HUES48 (cell line): Measurements from ENCODE around the gene HSPA9.

Experiments
- H3K27ac ChIP-seq: one replicate; pipeline ENCODE4 v1.7.0; 2013; ENCODE audit warnings: low read depth, low read length, inconsistent platforms
- H3K27me3 ChIP-seq: 2 replicates; pipeline ENCODE4 v1.6.1; 2013; ENCODE audit warnings: mild to moderate bottlenecking, low read length; ENCODE audit not compliant: control insufficient read depth, insufficient read depth
- H3K36me3 ChIP-seq: 2 replicates; pipeline ENCODE4 v1.6.1; 2013; ENCODE audit warnings: low read length; ENCODE audit not compliant: control insufficient read depth, insufficient read depth
- H3K4me1 ChIP-seq: 2 replicates; pipeline ENCODE4 v1.6.1; 2013; ENCODE audit warnings: mild to moderate bottlenecking, low read length; ENCODE audit not compliant: control insufficient read depth, insufficient read depth
- H3K4me3 ChIP-seq: 2 replicates; pipeline ENCODE4 v1.5.1; 2013; ENCODE audit warnings: mild to moderate bottlenecking, low read depth, low read length
- H3K9ac ChIP-seq: 2 replicates; pipeline ENCODE4 v1.6.1; 2013; ENCODE audit warnings: mild to moderate bottlenecking, low read depth, low read length, moderate library complexity
- H3K9me3 ChIP-seq: 2 replicates; pipeline ENCODE4 v1.6.1; 2013; ENCODE audit warnings: low read length; ENCODE audit not compliant: control insufficient read depth, insufficient read depth

The HSPA9 gene

GRCh38 chr5:138605254-138605972, 30.2 kb upstream of the HSPA9 start:
- no peak overlapping the region for H3K9ac ChIP-seq
- no peaks in the 10 kb centered on the region for H3K9me3 ChIP-seq
- H3K36me3 ChIP-seq: no peaks in the 10 kb centered on the region
- no peaks in the 10 kb centered on the region for H3K27me3 ChIP-seq
- H3K27ac ChIP-seq: no peak overlapping the region
- peaks cover 10% of the 10 kb centered on the region for H3K4me1 ChIP-seq
- no peak overlapping the region for H3K4me3 ChIP-seq

DNA sequence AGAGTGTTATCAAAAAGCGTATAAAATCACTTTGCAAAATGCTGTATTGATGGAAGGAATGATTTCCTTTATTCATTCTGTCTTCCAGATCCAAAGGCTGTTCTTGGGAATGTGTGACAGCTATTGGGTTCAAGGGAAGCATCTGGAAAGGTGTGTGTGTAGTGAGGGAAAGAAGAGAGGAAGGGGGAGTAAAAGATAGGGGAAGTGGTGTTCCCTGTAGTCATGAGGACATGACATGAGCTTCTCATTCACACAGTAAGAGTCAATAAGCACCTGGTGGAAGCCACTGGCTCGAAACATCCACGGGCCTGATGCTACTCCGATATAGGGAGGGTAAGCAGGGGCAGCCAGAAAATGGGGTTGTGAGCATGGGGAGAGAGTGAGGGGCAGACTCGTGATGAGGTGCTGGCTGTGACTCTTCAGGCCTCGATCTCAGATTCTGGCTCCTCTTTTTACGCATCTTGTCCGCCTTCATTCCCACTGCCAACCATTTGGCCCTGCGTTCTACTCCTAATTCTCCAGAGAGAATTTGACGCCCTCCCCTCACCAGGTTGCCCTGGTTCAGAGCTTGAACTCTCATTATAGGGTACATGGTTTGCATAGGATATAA, 29.1 kb upstream of the HSPA9 start:
- H3K4me3 ChIP-seq: no peak overlapping the region
- no peaks in the 10 kb centered on the region for H3K4me1 ChIP-seq
- H3K36me3 ChIP-seq: no peaks in the 10 kb centered on the region
- H3K9me3 ChIP-seq: no peaks in the 10 kb centered on the region
- no peak overlapping the region for H3K9ac ChIP-seq
- H3K27me3 ChIP-seq: no peaks in the 10 kb centered on the region
- no peak overlapping the region for H3K27ac ChIP-seq

- H3K36me3 ChIP-seq: no peaks in the 10 kb centered on the region
- H3K4me1 ChIP-seq: no peaks in the 10 kb centered on the region
- H3K27ac ChIP-seq: no peak overlapping the region
- no peak overlapping the region for H3K9ac ChIP-seq
- no peaks in the 10 kb centered on the region for H3K9me3 ChIP-seq
- no peak overlapping the region for H3K4me3 ChIP-seq
- no peaks in the 10 kb centered on the region for H3K27me3 ChIP-seq
Measured at GRCh38 chr5:138603249-138603920, 28.2 kb upstream of the HSPA9 start.

- Histone ChIP-seq H3K27ac (no peak overlapping the region), H3K27me3 (no peaks in the 10 kb centered on the region), H3K36me3 (no peaks in the 10 kb centered on the region), H3K9ac (no peak overlapping the region), H3K9me3 (no peaks in the 10 kb centered on the region), H3K4me1 (no peaks in the 10 kb centered on the region), H3K4me3 (no peak overlapping the region)
Measured at GRCh38 chr5:138602371-138603000, 27.3 kb upstream of the HSPA9 start.

DNA sequence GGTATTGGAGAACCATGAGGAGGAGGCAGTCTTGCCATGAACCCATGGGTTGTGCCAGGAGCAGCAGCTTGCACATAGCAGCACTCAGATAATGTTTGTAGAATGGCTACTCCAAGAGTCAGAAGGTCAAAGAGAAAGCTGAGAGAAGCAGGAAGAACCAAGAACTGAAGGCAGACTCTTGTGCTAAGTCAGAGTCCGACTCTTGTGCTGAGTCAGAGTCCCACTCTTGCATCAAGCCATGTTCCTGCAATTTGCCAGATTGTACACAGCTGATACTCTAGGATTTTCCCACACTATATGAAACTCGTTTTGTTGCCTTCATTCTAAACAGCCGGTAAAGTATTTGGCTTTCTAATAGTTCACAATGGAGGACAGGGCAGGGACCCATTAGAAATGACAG, 26.2 kb upstream of the HSPA9 start:
- Histone ChIP-seq H3K27ac (no peak overlapping the region), H3K4me1 (no peaks in the 10 kb centered on the region), H3K27me3 (no peaks in the 10 kb centered on the region), H3K9ac (no peak overlapping the region), H3K4me3 (no peak overlapping the region), H3K9me3 (no peaks in the 10 kb centered on the region), H3K36me3 (no peaks in the 10 kb centered on the region)

DNA sequence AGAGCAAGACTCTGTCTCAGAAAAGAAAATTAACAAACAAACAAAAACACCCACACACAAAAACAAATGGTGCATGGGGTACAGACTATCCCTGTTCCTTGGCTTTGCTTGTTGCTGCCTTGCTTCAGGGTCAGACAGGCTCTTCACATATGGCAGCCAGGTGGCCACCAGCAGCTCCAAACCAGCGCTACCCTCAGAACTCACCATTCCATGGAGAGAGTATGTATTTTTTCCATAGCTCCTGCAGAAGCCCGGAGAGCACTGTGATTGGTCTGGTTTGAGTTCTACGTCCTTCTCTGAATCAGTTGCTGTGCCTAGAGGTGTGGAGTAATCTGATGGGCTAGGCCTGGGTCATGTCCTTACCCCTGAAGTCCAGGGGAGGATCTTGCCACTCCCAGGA, 25.2 kb upstream of the HSPA9 start:
- Histone ChIP-seq H3K36me3 (no peaks in the 10 kb centered on the region), H3K4me3 (no peak overlapping the region), H3K9me3 (no peaks in the 10 kb centered on the region), H3K27ac (no peak overlapping the region), H3K9ac (no peak overlapping the region), H3K27me3 (no peaks in the 10 kb centered on the region), H3K4me1 (no peaks in the 10 kb centered on the region)

GRCh38 chr5:138597661-138598400, 22.6 kb upstream of the HSPA9 start:
- H3K36me3 ChIP-seq: no peaks in the 10 kb centered on the region
- H3K27me3 ChIP-seq: no peaks in the 10 kb centered on the region
- H3K9ac ChIP-seq: no peak overlapping the region
- no peaks in the 10 kb centered on the region for H3K9me3 ChIP-seq
- no peak overlapping the region for H3K4me3 ChIP-seq
- H3K27ac ChIP-seq: no peak overlapping the region
- H3K4me1 ChIP-seq: no peaks in the 10 kb centered on the region

GRCh38 chr5:138596105-138596881, 21.1 kb upstream of the HSPA9 start:
- no peak overlapping the region for H3K9ac ChIP-seq
- H3K4me3 ChIP-seq: no peak overlapping the region
- H3K27me3 ChIP-seq: no peaks in the 10 kb centered on the region

DNA sequence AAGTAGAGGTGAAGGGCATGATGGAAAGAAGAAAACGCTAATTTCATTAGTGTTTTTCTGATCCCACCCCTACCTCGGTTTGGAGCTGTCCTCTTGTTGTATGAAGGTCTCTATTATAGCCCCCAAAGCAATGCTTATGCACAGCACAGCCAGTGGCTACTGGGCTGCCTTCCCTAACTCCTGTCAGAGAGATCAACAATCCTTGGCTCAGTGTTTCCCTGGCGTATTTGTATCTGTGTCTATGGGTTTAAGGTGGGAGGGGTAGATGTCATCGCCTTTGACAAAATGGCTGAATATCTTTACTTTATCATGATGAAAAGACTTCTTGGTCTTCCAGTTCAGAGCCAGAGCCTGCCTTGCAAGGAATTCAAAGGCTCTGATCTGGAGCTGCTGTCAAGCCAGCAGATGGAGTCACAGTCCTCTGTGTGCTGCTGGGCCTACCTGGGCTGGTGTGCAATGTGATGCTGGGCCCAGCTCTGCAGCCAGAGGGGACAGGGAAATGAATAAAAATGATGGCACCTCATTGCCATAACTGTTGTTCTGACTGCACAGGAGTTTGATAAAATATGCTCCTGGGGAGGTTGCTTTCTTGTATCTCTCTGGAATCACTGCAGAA, 20.1 kb upstream of the HSPA9 start:
- Histone ChIP-seq H3K27ac (no peak overlapping the region), H3K27me3 (no peaks in the 10 kb centered on the region), H3K4me1 (no peaks in the 10 kb centered on the region), H3K36me3 (no peaks in the 10 kb centered on the region), H3K9me3 (no peaks in the 10 kb centered on the region), H3K4me3 (no peak overlapping the region), H3K9ac (no peak overlapping the region)

More at GRCh38 chr5:138596105-138596881, 21.1 kb upstream of the HSPA9 start:
- Histone ChIP-seq H3K9me3 (no peaks in the 10 kb centered on the region), H3K36me3 (no peaks in the 10 kb centered on the region), H3K27ac (no peak overlapping the region), H3K4me1 (no peaks in the 10 kb centered on the region)
